Measurements from ENCODE around the gene ARHGEF10L.

DNA sequence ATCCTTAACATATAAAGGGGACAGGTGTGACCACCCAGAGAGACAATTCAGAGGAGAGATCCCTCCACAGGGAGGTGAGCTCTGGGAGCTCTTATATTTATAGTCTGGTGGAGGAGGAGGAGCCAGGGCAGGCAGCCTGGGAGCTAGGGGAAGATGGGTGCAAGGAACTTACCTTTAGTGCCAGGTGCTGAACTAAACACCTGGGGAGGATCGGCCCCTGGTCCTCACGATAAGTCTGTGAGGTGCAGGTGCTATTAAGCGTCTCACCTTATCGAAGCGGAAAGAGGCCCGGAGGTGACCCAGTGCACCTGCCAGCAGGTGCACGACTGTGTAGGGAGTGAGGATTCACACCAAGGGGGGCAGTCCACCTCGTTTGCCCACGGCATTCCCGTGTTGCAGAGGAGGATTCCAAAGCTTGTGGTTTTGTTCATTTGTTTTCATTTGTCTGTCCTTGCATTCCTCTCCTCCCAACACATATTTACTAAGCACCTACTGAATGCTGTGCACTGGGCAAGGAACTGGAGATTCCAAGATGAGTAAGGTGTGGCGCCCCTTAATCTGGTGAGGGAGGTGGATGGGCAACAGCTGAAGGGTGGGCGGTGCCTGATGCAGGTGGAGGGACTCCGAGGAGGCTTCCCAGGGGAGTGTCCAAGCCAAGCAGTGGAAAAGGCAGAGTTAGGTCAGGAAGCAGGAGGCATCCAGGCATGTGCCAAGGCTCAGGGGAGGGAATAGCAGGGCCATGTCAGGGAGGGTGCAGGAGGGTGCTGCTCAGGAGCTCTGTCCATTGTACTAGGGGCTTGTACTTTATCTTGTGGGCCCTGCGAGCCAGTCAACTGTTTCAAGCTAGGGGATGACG is 11.5 kb downstream of the ARHGEF10L start:
- TF ChIP-seq SPI1 (IDR thresholded peaks at IDR 0.05; ENCODE audit: low read depth, low read length) (no peak), POLR2AphosphoS5 (IDR thresholded peaks at IDR 0.05; ENCODE audit: low read depth, low read length) (no peak), POLR2A (IDR thresholded peaks at IDR 0.05; ENCODE audit: low read depth, low read length) (no peak), TAF1 (IDR thresholded peaks at IDR 0.05; ENCODE audit: low read depth, low read length) (no peak), PAX5 (IDR thresholded peaks at IDR 0.05; ENCODE audit: insufficient read depth, low read length, severe bottlenecking) (no peak)
